GM20000 (cell line): ENCODE data around the gene GPC4.

ENCODE experiments used
- DNase-seq: peaks from one replicate; pipeline ENCODE4 v3.0.0; 2012; ENCODE audit warnings: low spot score
- TF ChIP-seq, protein P1 (sequence below): IDR thresholded peaks from 2 replicates; pipeline ENCODE4 v1.5.1; 2012; ENCODE audit warnings: mild to moderate bottlenecking, control low read depth; ENCODE audit errors: extremely low read depth, missing control alignments

GPC4 gene

DNA sequence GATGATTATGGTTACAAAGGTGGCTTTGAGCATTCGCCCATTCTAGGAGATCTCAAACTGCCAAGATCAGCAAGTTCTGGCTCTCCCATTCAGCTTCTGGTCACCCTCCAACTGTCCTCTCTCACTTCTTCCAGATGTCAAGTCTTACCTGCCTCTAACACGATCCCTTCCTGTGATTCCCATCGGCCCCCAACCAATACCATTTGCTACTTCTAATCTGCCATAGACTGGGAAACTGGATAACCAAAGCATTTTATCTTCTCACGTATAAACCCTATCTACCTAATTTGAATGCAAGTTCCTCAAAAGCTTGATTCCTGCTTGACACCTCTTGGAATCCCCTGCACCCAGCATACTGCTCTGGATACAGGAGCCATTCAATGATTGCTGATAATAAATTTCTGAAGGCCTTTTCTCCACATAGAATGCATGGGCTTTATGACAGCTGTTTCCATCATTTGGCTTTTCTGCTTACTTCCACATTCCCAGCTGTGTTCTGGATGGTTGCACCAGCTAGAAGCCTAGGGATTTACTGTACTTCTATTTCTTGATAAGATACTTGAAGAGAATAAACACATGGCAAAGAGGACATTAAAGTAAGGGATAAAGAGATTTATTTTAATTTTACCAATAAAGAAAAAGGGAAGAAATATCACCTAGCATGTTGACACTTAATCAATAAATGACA lies 9.6 kb downstream of the GPC4 start:
- DNase-seq, result no peak
- TF ChIP-seq, protein P1, sequence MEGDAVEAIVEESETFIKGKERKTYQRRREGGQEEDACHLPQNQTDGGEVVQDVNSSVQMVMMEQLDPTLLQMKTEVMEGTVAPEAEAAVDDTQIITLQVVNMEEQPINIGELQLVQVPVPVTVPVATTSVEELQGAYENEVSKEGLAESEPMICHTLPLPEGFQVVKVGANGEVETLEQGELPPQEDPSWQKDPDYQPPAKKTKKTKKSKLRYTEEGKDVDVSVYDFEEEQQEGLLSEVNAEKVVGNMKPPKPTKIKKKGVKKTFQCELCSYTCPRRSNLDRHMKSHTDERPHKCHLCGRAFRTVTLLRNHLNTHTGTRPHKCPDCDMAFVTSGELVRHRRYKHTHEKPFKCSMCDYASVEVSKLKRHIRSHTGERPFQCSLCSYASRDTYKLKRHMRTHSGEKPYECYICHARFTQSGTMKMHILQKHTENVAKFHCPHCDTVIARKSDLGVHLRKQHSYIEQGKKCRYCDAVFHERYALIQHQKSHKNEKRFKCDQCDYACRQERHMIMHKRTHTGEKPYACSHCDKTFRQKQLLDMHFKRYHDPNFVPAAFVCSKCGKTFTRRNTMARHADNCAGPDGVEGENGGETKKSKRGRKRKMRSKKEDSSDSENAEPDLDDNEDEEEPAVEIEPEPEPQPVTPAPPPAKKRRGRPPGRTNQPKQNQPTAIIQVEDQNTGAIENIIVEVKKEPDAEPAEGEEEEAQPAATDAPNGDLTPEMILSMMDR, result no peak

DNA sequence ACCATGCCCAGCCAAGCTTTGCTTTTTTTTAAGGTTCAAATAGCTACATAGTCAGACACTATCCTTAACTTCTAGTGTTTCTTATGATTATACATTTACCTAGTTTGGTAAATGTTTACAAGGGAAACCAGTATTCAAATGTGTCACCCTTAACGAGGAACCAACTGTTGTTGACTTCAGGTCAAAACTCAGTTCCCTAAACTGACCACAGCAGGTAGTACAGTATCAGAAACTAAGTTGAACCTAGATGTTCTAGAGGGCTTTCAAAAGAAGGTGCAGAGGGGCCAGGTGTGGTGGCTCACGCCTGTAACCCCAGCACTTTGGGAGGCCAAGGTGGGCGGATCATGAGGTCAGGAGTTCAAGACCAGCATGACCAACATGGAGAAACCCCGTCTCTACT lies 11.3 kb downstream of the GPC4 start:
- TF ChIP-seq, protein P1, result no peak

DNA sequence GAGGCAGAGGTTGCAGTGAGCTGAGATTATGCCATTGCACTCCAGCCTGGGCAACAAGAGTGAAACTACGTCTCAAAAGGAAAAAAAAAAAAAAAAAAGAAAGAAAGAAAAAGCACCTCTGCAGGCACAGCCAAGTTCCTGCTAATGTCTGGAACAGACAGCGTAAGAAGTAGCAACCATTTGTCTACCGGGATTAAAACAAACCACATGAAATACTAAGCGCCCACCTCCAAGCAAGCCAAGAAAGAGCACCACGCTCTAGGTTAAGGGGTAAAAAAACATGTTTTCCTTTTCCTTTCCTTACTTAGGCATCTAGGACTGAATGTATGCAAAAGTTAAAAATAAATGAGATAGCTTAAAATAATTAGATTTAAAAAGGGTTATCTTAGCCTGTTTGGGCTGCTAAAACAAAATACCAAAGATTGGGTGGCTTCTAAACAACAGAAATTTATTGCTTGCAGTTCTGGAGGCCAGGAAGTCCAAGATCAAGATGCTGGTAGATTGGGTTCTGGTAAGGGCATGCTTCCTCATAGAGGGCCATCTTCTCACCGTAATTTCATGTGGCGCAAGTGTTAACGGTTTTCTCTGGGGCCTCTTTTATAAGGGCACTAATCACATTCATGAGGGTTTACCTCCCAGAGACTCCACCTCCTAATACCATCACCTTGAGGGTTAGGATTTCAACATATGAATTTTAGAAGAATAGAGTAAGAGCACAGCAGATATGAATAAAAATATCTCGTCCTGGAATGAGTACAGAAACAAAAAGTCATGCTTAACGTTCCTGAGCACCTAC lies 12.3 kb downstream of the GPC4 start:
- no peak for DNase-seq
- TF ChIP-seq, protein P1, result no peak

More for the DNA sequence above, 11.3 kb downstream of the GPC4 start:
- no peak for DNase-seq

DNA sequence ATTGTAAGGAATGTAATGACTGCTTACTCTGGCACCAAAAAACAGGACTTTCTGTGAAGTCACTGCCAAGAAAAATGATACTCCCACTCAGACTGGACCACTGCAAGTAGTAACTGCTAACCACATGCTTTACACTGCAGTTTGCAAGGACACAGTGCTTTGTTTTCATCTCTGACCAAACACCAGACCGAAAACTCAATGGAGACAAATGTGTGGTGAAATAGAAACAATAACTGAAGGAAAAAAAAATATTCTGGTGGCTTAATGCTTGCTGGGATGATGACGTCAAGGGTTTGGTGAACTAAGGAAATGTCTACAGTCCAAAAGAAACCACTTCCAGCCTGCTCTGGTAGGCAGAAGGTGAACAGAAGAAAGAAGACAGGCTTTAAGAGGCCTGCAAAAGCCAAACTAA lies 13.2 kb downstream of the GPC4 start:
- TF ChIP-seq, protein P1, result no peak
- DNase-seq, result no peak

DNA sequence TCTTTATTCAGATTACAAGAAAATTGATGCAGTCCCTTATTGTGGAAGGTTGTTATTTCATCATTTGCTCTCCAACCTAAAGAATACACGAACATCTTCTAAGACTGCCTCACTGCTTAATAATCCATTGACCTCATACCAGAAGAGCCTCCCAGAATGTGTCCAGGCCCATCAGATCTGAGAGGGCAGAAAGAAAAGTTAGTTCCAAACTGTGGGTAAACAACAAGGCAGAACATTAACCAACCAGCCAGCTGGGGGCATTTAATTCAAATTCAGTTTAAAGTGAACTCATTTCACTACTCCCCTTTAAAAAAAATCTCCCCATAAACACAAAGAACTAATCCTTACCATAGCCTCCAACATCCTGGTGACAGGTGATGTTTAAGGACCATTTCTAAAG lies 13.8 kb downstream of the GPC4 start:
- TF ChIP-seq, protein P1, result no peak
- no peak for DNase-seq

DNA sequence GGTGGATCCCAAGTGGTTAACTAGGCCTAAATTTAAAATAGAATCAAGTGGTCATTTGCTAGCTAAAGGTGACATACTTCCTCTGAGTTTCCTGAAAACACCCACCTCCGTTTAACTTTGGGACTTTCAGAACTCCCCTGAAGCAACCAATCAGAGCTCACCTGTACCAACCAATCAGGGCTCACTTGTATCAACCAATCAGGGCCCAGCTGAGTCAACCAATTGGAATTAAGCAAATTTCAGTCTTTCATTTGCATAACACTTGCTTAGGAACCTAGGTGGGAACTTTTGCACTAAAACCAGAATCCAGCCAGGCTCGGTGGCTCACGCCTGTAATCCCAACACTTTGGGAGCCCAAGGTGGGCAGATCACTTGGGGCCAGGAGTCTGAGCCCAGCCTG lies 15.9 kb downstream of the GPC4 start:
- TF ChIP-seq, protein P1, result no peak
- no peak for DNase-seq

DNA sequence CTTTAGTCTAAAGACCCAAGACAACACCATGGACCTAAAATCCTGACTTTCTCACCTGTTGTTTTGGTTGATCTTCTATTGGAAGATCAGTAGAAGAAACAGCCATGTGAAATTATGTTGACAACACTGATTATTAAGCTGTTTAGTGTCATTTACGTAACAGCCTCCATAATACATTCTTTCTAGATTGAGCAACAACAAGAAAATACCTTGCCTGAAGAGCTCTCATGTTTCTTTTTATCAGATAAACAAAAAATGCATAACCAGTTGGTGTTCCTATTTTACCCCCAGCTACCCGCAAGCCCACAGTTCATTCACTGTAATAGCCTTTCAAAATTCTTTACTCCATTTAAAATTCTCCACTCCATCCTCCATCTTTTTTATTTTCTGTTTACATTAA lies 20.5 kb downstream of the GPC4 start:
- DNase-seq, result no peak
- TF ChIP-seq, protein P1, result no peak
